GM19099 (cell line): Measurements from ENCODE around the gene POC1A.

Experiments
- POLR2A ChIP-seq: IDR thresholded peaks from 3 replicates; pipeline ENCODE4 v1.6.1; 2011; ENCODE audit warnings: low read depth; ENCODE audit not compliant: insufficient read length; ENCODE audit errors: extremely low read depth

Gene POC1A

GRCh38 chr3:52174896-52175295, 20.7 kb upstream of the POC1A start:
- no peak for TF ChIP-seq POLR2A

DNA sequence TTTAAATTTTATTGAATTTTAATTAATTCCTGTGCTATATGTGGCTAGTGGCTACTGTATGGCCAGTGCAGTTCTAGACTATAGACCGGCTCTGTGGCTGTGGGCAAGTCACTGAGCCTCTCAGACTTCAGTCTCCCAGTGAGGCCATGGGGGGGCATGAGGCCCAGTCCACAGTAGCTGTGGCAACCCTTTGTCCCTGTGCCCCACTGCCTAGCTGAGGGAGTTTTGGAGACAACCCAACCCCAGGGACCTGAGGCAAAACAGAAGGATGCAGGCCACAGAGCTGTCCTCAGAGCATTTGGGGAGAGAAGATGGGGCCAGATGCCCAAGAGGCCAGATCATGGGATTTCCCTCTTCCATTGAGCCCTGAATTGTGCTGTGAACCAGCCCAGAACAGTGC, 18.9 kb upstream of the POC1A start:
- no peak for TF ChIP-seq POLR2A

- no peak for TF ChIP-seq POLR2A
Measured at GRCh38 chr3:52172262-52172757, 18.1 kb upstream of the POC1A start.

DNA sequence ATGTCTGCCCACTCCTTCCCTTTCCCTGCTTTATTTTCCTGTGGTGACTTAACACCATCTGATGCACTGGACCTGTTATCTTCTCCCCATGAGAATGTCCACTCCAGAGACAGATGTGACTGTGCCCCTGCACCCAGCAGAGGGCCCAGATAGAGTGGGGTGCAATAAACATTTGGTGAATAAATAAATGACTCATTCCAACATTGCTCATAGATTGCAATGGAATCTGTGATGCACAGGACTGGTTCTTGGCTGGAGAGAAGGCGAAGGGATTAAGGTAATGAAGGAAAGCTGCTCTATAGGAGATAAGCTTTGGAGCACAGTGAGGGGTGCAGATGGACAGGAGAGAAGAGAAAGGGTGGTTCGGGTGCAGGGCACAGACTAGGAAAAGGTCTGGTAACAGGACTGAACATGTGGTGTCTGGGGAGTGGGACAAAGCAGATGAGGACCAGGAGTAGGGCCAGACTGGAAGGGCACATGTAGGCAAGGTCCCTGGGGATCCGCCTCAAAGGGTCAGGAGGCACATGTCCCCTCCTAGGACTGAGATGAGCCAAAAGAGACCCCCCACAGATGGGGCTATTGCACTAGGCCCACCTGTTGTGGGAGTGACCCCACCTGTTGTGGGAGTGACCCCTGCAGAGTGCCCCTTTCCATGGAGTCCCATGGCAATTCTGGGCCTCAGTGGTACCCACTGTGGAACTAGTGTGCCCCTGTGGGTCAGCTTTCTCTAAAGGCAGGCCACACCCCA, 17.5 kb upstream of the POC1A start:
- TF ChIP-seq POLR2A: no peak

- TF ChIP-seq POLR2A: no peak
Measured at GRCh38 chr3:52167240-52167639, 13.0 kb upstream of the POC1A start.

DNA sequence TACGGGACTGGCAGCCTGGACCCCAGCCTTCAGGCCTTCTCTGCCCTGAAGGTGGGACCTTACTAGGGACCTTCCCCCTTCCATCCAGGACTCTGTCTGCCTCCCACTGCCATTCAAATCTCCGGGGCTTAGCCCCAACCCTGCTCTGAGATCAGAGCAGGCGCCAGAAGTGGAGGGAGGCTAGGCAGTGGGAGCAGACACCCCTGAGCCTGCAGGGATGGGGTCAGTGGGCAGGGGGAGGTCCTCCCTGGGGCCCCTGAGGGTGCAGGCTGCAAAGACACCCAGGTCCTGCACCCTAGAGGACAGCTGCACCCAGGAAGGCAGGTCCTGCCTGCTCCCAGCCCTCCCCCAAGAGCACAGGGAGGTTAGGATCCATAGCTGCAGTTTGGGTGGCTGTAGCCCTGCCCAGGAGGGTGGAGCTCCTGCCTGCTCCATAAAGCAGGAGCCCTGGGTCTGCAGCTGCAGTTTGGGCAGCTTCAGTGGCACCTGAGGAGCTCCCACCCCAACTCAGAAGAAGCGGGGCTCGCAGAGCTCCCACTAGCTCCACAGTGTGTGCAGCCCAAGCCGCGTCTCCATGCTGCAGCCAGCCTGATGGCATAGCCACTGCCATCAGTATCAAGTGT, 8.1 kb upstream of the POC1A start:
- no peak for TF ChIP-seq POLR2A

DNA sequence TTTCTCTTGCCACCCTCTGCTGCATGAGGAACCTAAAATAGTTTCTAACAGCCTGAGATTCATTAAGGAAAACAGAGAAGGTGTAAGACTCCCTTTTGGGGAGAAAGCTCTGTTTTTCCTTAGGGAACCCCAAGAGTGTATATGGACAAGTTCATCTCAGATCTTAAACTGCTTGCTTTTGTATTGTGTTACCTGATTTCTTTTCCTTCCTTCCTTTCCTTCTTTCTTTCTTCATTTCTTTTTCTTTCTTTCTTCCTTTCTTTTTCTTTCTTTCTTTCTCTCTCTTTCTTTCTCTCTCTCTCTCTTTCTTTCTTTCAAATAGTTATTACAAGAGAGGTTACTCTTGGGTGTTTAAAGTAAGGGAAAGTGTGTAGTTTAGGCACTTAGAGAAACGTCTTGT, 5.3 kb upstream of the POC1A start:
- no peak for TF ChIP-seq POLR2A

GRCh38 chr3:52155912-52156311, 1.7 kb upstream of the POC1A start:
- no peak for TF ChIP-seq POLR2A

DNA sequence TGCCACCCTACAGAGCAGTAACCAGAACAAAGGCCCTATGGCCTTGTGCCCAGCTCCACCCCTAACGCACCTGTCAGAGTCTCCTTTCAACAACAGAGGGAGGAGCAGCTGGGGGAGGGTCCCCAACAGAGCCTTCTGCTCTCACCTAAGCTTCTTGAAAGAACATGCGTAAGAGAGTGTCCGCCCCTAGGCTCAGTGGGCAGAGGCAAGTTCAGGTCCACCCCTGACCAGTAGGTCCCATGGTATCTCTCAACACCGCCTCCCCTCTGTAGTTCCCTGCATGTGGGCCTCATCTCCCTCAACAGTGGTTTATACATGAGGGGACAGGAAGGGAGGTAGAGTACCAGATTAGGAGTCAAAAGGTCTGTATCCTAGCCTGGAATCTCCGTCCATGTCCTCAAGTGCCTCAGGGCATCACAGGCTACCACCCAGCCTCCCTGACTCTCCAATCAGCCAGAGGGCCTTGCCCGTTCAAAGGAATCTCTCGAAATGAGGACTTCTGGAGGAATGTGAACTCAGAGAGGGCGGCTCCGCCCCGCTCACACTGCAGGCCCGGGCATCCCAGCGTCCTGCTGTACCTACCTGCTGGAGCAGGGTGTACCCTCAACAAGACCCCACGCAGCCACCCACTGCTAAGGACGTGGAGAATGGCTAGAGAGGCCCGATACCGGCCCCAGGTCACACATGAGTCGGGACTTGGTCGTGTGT, 680 bp downstream of the POC1A start:
- TF ChIP-seq POLR2A: no peak

DNA sequence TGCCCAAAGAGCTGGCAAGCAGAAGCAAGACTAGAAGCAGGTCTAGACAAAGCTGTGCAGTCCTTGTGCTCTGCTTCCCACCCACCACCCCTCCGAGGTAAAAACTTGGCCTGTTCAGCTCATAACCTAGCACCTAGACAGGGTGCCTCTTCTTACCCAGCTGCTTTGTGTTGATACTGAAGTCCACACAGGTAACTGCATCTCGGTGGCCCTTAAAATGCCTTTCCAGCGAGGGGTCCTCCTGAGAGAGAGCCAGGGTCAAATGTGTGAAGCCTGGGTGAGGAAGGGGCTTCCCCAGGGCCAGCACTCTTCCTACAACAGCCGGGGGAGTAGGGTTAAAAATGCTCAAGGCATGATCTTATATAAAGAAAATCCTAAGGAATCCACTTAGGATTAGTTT, 3.4 kb downstream of the POC1A start:
- no peak for TF ChIP-seq POLR2A

- no peak for TF ChIP-seq POLR2A
Measured at GRCh38 chr3:52150357-52150756, 3.9 kb downstream of the POC1A start.

GRCh38 chr3:52149726-52150125, 4.5 kb downstream of the POC1A start:
- TF ChIP-seq POLR2A: no peak

DNA sequence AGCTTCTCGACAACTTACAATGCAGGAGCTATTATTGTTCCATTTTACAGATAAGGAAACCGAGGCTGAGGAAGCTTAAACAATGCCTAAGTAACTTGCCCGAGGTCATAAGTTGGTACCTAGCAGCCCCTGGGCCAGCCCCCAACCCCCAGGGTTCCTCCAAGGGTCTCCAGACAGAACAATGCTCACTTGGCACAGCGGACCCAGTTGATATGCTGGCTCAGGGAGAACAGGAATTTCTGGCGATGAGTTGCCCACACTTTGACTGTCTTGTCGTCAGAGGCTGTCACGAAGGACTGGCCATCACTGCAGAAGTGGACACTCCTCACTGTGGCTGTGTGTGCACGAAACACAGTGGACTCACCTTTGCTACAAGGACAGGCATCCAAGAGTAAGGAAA, 5.2 kb downstream of the POC1A start:
- TF ChIP-seq POLR2A: no peak

DNA sequence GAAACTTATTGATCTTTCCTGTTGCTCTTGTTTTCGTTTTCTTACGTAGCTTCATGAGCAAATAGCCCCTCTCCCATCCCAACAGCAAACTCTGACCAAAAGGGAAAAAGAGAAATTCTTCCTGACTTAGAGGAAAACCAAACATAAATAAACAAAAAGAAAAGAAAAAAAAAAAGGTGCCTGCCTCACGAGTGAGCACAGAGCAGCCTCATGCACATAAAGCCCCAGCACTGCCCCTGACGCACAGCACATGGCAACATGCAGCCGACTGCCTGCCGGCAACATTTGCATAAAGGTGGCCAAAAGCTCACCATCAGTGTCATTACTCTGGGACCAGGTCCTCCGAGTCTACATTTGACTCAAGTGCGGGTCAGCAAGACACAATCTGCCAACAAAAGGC, 6.4 kb downstream of the POC1A start:
- TF ChIP-seq POLR2A: no peak

GRCh38 chr3:52146811-52147210, 7.4 kb downstream of the POC1A start:
- no peak for TF ChIP-seq POLR2A

GRCh38 chr3:52146189-52146588, 8.0 kb downstream of the POC1A start:
- TF ChIP-seq POLR2A: no peak
